ENCODE measurements around the gene PDP2.

DNA sequence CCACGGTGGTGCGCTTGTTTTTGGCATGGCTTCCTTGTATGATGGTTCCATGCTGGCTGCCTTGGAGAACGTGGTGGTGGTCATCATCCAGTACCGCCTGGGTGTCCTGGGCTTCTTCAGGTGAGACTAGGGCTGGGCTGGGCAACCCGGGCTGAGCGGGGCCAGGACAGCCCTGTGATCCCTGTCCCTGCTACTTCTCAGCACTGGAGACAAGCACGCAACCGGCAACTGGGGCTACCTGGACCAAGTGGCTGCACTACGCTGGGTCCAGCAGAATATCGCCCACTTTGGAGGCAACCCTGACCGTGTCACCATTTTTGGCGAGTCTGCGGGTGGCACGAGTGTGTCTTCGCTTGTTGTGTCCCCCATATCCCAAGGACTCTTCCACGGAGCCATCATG, 59.9 kb downstream of the PDP2 start:
- TF ChIP-seq, protein P1, sequence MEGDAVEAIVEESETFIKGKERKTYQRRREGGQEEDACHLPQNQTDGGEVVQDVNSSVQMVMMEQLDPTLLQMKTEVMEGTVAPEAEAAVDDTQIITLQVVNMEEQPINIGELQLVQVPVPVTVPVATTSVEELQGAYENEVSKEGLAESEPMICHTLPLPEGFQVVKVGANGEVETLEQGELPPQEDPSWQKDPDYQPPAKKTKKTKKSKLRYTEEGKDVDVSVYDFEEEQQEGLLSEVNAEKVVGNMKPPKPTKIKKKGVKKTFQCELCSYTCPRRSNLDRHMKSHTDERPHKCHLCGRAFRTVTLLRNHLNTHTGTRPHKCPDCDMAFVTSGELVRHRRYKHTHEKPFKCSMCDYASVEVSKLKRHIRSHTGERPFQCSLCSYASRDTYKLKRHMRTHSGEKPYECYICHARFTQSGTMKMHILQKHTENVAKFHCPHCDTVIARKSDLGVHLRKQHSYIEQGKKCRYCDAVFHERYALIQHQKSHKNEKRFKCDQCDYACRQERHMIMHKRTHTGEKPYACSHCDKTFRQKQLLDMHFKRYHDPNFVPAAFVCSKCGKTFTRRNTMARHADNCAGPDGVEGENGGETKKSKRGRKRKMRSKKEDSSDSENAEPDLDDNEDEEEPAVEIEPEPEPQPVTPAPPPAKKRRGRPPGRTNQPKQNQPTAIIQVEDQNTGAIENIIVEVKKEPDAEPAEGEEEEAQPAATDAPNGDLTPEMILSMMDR (conservative IDR thresholded peaks at IDR 0.05; ENCODE audit: low read length), result no peak
- no peak for TF ChIP-seq EZH2phosphoT487 (IDR thresholded peaks at IDR 0.05; ENCODE audit: borderline replicate concordance)

Data from Loucy (cell line).